GM21723 (cell line): ENCODE data around the gene PPRC1.

Experiments used
- ATAC-seq: cut with Tn5 transposase; IDR thresholded peaks from one replicate; pipeline ENCODE4 v1.9.1; 2021; ENCODE audit warnings: mild to moderate bottlenecking, moderate library complexity; ENCODE audit not compliant: unreplicated experiment

PPRC1 gene

DNA sequence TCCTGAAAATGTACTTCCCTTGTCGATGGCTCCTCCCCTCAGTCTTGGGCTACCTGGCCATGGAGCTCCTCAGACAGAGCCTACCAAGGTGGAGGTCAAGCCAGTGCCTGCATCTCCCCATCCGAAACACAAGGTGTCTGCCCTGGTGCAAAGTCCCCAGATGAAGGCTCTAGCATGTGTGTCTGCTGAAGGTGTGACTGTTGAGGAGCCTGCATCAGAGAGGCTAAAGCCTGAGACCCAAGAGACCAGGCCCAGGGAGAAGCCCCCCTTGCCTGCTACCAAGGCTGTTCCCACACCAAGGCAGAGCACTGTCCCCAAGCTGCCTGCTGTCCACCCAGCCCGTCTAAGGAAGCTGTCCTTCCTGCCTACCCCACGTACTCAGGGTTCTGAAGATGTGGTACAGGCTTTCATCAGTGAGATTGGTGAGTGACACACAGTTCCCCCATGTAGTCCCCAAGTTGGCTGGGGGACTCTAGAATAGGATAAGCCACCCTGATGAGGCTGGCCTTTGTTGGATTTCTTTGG is 8.8 kb downstream of the PPRC1 start:
- no peak for ATAC-seq

DNA sequence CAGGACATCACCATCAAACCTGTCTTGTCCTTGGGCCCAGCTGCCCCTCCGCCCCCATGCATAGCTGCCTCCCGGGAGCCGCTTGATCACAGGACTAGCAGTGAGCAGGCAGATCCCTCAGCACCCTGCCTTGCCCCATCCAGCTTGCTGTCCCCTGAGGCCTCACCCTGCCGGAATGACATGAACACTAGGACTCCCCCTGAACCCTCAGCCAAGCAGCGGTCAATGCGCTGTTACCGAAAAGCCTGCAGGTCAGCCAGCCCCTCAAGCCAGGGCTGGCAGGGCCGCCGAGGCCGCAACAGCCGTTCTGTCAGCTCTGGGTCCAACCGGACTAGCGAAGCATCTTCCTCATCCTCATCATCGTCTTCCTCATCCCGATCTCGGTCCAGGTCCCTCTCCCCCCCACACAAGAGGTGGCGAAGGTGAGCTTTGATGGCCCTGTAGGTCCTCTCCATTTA is 14.2 kb downstream of the PPRC1 start:
- no peak for ATAC-seq

- no peak for ATAC-seq
Observed at GRCh38 chr10:102147561-102147960, 14.7 kb downstream of the PPRC1 start.

- ATAC-seq: no peak
Observed at GRCh38 chr10:102148275-102148674, 15.4 kb downstream of the PPRC1 start.

DNA sequence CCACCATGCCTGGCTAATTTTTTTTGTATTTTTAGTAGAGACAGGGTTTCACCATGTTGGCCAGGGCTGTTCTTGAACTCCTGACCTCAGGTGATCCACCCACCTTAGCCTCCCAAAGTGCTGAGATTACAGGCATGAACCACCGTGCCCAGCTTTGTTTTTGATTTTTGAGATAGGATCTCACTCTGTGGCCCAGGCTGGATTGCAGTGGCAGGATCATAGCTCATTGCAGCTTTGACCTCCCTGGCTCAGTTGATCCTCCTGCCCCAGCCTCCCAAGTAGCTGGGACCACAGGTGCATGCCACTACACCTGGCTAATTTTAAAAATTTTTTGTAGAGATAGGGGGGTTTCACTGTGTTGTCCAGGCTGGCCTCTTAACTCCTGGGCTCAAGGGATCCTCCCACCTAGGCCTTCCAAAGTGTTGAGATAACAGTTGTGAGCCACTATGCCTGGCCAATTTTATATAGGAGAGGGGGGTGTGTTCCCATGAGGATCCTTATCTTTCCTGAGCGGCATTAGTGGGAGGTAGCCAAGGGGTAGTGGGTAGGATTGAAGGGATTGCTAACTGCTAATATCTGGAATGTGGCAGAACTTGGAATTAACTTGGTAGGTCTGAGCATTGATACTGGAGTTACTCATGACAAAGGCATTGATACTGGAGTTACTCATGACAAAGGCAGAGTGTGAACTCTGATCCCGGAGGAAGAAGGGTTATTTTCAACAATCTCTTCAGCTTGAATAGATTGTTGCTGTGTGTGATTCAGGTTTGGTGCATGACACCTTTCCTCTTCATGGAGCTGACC is 18.3 kb downstream of the PPRC1 start:
- ATAC-seq: no peak

- peak; percentile 95 for ATAC-seq
Observed at GRCh38 chr10:102151774-102152544, 19.1 kb downstream of the PPRC1 start, which contains the start of gene NOLC1. Gene NOLC1, plus strand, starts transcription at chr10:102152389. Its CDS starts 22 bp downstream, at chr10:102152411.

DNA sequence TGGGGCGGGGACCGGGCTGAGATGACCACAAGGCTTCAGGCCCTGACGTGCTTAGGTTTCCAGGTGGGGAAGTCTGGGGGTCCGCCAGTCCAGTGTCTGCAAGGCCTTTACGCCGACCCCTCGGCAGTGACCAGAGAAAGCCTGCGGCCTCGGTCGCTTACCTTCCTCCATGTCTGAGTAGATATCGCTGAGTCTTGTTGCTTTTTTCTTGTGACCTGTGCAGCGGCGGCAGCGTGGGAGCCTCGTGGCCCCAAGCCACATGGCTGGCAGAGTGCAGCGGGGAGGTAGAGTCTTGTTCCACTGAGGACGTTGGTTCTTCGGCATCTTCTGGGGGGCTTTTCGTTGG is 19.7 kb downstream of the PPRC1 start:
- peak; percentile 22 for ATAC-seq

GRCh38 chr10:102153093-102153620 is 20.3 kb downstream of the PPRC1 start:
- no peak for ATAC-seq

GRCh38 chr10:102154466-102155116 is 21.8 kb downstream of the PPRC1 start:
- ATAC-seq: no peak

- ATAC-seq: no peak
Observed at GRCh38 chr10:102157224-102157623, 24.4 kb downstream of the PPRC1 start.

DNA sequence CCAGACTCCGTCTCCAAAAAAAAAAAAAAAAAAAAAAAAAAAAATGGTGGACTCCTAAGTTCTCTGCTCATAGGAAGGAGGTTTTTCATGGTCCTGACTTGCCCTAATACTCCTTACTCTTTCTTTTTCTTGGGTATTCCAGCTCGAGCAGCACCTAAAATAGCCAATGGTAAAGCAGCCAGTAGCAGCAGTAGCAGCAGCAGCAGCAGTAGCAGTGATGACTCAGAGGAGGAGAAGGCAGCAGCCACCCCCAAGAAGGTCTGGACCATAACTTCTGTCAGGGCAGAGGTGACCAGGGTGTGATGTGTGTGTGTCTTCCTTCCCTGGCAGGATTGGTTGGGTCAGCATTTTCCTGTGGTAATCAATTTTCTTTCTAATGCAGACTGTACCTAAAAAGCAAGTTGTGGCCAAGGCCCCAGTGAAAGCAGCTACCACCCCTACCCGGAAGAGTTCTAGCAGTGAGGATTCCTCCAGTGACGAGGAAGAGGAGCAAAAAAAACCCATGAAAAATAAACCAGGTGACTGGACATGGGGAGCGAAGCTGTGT is 26.3 kb downstream of the PPRC1 start:
- no peak for ATAC-seq

DNA sequence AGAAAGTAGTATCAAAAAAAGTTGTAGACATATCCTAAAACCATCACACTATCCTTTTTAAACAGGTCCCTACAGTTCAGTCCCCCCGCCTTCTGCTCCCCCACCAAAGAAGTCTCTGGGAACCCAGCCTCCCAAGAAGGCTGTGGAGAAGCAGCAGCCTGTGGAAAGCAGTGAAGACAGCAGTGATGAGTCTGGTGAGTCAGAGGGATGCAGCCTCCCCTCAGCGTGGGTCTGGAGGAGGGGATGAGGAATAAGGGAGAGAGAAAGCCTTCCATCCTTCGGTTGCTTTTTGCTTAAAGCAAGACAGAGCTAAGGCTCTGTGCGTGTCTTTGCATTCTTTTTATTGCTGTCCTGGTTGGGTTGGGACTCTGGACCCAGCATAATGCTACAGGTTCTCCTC is 27.0 kb downstream of the PPRC1 start:
- ATAC-seq: no peak

DNA sequence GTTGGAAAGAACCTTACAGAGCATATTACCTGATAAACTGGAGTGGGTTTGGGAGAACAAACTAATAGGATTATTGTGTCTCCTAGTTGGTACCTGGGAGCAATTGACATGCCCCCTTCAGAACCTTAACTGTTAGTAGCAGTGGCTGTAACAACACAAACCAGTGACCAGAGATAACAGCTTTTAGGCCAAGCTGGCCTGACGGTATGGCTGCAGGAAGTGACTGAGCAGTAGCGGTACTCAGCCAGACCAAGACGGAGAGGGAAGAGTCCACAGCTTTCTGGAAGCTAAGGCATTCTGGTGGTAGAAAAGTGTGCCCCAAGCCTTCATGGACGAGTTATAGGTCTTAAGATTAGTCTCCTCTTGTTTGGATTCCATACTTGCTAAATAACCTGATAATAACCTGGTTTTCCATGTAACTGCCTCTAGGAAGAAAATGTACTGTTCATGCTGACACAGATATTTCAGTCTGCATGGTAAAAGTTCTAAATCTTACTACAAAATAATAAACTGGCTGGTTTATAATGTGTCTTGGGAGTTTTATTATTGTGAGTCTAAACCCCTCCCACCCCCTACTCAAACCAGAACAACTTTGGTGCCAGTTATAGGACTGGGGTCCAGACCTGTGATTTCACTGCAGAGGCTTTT is 30.6 kb downstream of the PPRC1 start:
- ATAC-seq: no peak

DNA sequence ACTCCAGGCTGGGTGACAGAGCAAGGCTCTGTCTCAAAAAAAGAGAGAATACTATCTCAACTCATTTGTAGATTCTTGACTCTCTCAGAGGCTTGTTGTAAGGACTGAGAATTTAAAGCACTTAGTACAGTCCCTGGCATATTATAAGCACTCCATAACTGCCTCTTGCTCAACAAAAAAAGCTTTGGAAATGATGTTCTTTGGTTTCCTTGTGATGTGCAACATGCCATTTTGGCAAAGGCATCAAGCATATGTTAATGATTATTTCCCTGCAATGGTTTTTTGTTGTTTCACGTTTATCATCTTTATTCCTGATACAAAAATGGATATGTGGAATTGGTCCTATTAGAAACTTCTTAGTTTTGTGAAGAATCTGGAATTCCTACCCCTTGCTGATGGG is 35.0 kb downstream of the PPRC1 start:
- ATAC-seq: no peak

GRCh38 chr10:102170602-102171001 is 37.8 kb downstream of the PPRC1 start:
- no peak for ATAC-seq

- ATAC-seq: no peak
Observed at GRCh38 chr10:102172288-102172687, 39.4 kb downstream of the PPRC1 start.

GRCh38 chr10:102175415-102175814 is 42.6 kb downstream of the PPRC1 start:
- ATAC-seq: no peak

GRCh38 chr10:102184606-102185005 is 51.8 kb downstream of the PPRC1 start:
- ATAC-seq: no peak

DNA sequence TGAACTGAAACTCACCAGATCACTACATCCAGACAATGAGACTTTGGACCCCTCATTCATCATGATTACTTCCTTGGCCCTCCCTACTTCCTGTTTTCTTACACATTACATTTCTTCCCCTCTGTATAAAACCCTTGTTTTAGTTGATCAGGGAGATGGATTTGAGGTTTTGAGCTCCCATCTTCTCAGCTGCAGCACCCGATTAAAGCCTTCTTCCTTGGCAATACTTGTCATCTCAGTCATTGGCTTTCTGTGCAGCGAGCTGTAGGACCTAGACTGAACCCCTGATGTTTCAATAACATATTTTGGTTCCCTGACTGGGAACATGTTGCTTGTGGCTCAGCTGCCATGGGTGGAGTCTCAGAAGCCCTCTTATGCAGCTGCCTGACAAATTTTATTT is 52.4 kb downstream of the PPRC1 start:
- no peak for ATAC-seq

DNA sequence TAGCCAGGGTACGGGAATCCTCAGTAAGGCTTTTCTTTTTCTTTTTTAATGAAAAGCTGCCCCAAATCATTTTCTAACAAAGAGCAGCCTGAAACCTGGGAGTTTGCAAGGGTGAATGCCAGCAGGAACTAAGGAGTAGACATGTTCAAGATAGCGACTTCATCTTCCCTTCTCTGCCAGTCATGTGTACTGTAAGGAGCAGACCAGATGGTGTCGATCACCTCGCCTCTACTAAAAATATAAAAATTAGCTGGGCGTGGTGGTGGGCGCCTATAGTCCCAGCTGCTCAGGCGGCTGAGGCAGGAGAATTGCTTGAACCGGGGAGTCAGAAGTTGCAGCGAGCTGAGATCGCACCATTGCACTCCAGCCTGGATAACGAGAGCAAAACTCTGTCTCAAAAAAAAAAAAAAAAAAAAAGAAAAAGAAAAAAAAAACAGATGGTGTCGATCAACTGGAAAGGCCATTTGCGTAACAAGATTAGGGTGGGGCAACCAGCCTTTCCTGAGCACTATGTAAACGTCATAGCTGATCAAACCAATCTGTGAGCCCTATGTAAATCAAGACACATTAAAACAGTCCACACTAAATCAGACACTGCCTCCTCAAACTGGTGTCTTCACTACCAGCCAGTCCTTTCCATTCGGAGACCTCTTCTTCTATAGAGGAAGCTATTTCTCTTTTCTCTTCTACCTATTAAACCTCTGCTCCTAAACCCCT is 53.1 kb downstream of the PPRC1 start:
- ATAC-seq: no peak
